HepG2 (cell line): ENCODE measurements around the gene PPP2R1B. TPM values are rescaled to one million over a fixed set of nuclear protein-coding genes. Genes with fewer than 3 reads are reported as not detected.

ENCODE experiments used
- BRD4 ChIP-seq: sonication (generic); formaldehyde crosslinking; IDR thresholded peaks from 2 replicates; pipeline ENCODE4 v1.4.0; 2020; ENCODE audit warnings: missing genetic modification reagents
- FOXC1 ChIP-seq: sonication (generic); formaldehyde crosslinking; IDR thresholded peaks from 2 replicates; pipeline ENCODE4 v1.8.0; 2022; ENCODE audit warnings: mild to moderate bottlenecking, missing genetic modification reagents, borderline replicate concordance
- HMG20A ChIP-seq: IDR thresholded peaks from 2 replicates; pipeline ENCODE4 v1.6.1; 2016; ENCODE audit warnings: borderline replicate concordance
- HOXA5 ChIP-seq: sonication (generic); formaldehyde crosslinking; IDR thresholded peaks from 2 replicates; pipeline ENCODE4 v1.4.0; 2020; ENCODE audit warnings: missing genetic modification reagents
- MEF2D ChIP-seq: sonication (generic); formaldehyde crosslinking; IDR thresholded peaks from 2 replicates; pipeline ENCODE4 v1.5.1; 2020; ENCODE audit warnings: mild to moderate bottlenecking, missing genetic modification reagents
- NCOR1 ChIP-seq: fragments of 200-600 bp; sonication (generic); IDR thresholded peaks from 2 replicates; pipeline ENCODE4 v1.7.0; 2017; ENCODE audit warnings: antibody characterized with exemption, low read length, borderline replicate concordance
- POLR2A ChIP-seq, 2 experiments: IDR thresholded peaks; 2 replicates each; pipeline ENCODE4 v1.6.1; 2011; ENCODE audit warnings: low read depth in 2 of 2, low read length in 2 of 2, mild to moderate bottlenecking in 1 of 2, moderate library complexity in 1 of 2; ENCODE audit not compliant: insufficient read depth in 1 of 2
- PRPF4 ChIP-seq: fragments of 200-400 bp; formaldehyde crosslinking; IDR thresholded peaks from 2 replicates; pipeline ENCODE4 v1.6.1; 2016; ENCODE audit warnings: low read length, low read depth; ENCODE audit not compliant: poor library complexity, severe bottlenecking
- SMARCE1 ChIP-seq: fragments of 450-650 bp; IDR thresholded peaks from 2 replicates; pipeline ENCODE4 v1.6.1; 2017; ENCODE audit warnings: borderline replicate concordance
- SOX13 ChIP-seq, 3 experiments: fragments of 450-650 bp in 1 of 3; sonication (generic) in 1 of 3; formaldehyde crosslinking in 1 of 3; IDR thresholded peaks in 2 of 3; conservative IDR thresholded peaks in 1 of 3; 2 replicates each; pipeline versions ENCODE4 v1.5.0 to v1.6.1; 2016 to 2020; ENCODE audit warnings: antibody characterized with exemption in 1 of 3, mild to moderate bottlenecking in 1 of 3, missing compliant biosample characterization in 1 of 3, missing genetic modification reagents in 1 of 3, moderate library complexity in 1 of 3
- TCF7 ChIP-seq: sonication (generic); IDR thresholded peaks from 2 replicates; pipeline ENCODE4 v1.6.1; 2016; ENCODE audit warnings: antibody characterized with exemption, low read depth
- XRCC5 ChIP-seq: fragments of 200-400 bp; formaldehyde crosslinking; optimal IDR thresholded peaks from 2 replicates; pipeline ENCODE3; 2017; ENCODE audit warnings: mild to moderate bottlenecking, low read length
- ZBTB42 ChIP-seq: sonication (generic); formaldehyde crosslinking; IDR thresholded peaks from 2 replicates; pipeline ENCODE4 v1.5.0; 2020; ENCODE audit warnings: mild to moderate bottlenecking, missing genetic modification reagents
- ZNF124 ChIP-seq: sonication (generic); formaldehyde crosslinking; IDR thresholded peaks from 2 replicates; pipeline ENCODE4 v1.4.0; 2020; ENCODE audit warnings: missing genetic modification reagents
- polyA plus RNA-seq, 8 experiments: library from polyadenylated mRNA; depleted of rRNA in 3 of 8; stranded (reverse) in 7 of 8; unstranded in 1 of 8; fragments of >200 nt; fragmentation: Illumina TruSeq in 4 of 8; extraction: Trizol in 4 of 8; gene quantifications; 2 replicates each; pipeline versions ENCODE4 v1.2.1 to v1.2.3, GENCODE V29; 2011 to 2016; ENCODE audit warnings: low read depth in 4 of 8, missing spikeins in 1 of 8, mixed read lengths in 1 of 8; ENCODE audit not compliant: insufficient read depth in 1 of 8
- total RNA-seq, 5 experiments: library from RNA; depleted of rRNA; stranded (reverse); fragments of >200 nt; fragmentation: Illumina TruSeq; extraction: Trizol; gene quantifications; 2 replicates each; pipeline ENCODE4 v1.2.3, GENCODE V29; 2016; ENCODE audit warnings: low read depth in 1 of 5
- TF ChIP-seq, protein P1 (sequence below): sonication (generic); formaldehyde crosslinking; IDR thresholded peaks from one replicate; pipeline ENCODE4 v1.5.1; 2020; ENCODE audit warnings: mild to moderate bottlenecking, missing genetic modification reagents; ENCODE audit errors: not compliant biosample characterization
- TF ChIP-seq, protein P2 (sequence below): sonication (generic); formaldehyde crosslinking; IDR thresholded peaks from 2 replicates; pipeline ENCODE4 v1.5.0; 2020; ENCODE audit warnings: missing genetic modification reagents
- TF ChIP-seq, protein P3 (sequence below): sonication (generic); formaldehyde crosslinking; IDR thresholded peaks from 2 replicates; pipeline ENCODE4 v1.4.0; 2020; ENCODE audit warnings: missing genetic modification reagents
- TF ChIP-seq, protein P4 (sequence below): sonication (generic); formaldehyde crosslinking; IDR thresholded peaks from 2 replicates; pipeline ENCODE4 v1.5.1; 2020; ENCODE audit warnings: mild to moderate bottlenecking, missing genetic modification reagents, moderate library complexity

PPP2R1B gene
- total and polyA plus RNA-seq, 2 of the 13 experiments (the other 11 are each of a cell fraction or from before 2014, with no cell fraction given) = 22.1 to 56.8 TPM

DNA sequence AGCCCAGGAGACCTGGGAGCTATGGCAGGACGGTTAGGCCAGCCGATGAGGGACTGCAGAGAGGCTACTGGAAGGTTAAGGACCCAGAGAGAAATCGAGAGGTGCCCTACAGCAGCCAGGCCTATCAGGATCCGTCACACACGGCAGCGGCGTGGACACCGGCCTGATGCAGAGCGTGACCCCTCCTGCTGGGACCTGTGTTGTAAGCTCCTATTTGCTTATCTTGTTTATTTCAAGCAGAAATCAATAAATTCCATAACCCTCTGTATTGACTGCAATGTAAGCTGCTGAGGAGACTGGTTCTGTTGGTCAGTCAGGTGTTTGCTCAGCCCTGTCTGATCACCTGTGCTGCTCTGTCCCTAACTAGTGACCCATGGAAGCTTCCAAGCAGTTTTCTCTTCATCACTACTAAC is 39.9 kb downstream of the PPP2R1B start (continued):
- TF ChIP-seq, protein P1, sequence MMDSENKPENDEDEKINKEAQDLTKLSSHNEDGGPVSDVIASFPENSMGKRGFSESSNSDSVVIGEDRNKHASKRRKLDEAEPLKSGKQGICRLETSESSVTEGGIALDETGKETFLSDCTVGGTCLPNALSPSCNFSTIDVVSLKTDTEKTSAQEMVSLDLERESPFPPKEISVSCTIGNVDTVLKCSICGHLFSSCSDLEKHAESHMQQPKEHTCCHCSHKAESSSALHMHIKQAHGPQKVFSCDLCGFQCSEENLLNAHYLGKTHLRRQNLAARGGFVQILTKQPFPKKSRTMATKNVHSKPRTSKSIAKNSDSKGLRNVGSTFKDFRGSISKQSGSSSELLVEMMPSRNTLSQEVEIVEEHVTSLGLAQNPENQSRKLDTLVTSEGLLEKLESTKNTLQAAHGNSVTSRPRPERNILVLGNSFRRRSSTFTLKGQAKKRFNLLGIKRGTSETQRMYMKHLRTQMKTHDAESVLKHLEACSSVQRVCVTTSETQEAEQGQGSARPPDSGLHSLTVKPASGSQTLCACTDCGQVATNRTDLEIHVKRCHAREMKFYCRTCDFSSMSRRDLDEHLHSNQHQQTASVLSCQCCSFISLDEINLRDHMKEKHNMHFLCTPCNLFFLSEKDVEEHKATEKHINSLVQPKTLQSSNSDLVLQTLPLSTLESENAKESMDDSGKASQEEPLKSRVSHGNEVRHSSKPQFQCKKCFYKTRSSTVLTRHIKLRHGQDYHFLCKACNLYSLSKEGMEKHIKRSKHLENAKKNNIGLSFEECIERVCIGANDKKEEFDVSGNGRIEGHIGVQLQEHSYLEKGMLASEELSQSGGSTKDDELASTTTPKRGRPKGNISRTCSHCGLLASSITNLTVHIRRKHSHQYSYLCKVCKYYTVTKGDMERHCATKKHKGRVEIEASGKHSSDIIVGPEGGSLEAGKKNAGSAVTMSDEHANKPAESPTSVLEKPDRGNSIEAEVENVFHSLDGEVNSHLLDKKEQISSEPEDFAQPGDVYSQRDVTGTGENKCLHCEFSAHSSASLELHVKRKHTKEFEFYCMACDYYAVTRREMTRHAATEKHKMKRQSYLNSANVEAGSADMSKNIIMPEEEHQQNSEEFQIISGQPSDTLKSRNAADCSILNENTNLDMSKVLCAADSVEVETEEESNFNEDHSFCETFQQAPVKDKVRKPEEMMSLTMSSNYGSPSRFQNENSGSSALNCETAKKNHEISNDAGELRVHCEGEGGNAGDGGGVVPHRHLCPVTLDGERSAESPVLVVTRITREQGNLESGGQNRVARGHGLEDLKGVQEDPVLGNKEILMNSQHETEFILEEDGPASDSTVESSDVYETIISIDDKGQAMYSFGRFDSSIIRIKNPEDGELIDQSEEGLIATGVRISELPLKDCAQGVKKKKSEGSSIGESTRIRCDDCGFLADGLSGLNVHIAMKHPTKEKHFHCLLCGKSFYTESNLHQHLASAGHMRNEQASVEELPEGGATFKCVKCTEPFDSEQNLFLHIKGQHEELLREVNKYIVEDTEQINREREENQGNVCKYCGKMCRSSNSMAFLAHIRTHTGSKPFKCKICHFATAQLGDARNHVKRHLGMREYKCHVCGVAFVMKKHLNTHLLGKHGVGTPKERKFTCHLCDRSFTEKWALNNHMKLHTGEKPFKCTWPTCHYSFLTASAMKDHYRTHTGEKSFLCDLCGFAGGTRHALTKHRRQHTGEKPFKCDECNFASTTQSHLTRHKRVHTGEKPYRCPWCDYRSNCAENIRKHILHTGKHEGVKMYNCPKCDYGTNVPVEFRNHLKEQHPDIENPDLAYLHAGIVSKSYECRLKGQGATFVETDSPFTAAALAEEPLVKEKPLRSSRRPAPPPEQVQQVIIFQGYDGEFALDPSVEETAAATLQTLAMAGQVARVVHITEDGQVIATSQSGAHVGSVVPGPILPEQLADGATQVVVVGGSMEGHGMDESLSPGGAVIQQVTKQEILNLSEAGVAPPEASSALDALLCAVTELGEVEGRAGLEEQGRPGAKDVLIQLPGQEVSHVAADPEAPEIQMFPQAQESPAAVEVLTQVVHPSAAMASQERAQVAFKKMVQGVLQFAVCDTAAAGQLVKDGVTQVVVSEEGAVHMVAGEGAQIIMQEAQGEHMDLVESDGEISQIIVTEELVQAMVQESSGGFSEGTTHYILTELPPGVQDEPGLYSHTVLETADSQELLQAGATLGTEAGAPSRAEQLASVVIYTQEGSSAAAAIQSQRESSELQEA = no peak
- TF ChIP-seq NCOR1 = peak; percentile 59; the same call in 1 of the 2 replicates
- TF ChIP-seq HOXA5 (CRISPR knock-in tag) = no peak
- peak; percentile 92 for TF ChIP-seq MEF2D
- no peak for TF ChIP-seq XRCC5
- TF ChIP-seq FOXC1 (CRISPR knock-in tag) = peak; percentile 89; the same call in 1 of the 2 replicates
- no peak for TF ChIP-seq BRD4 (CRISPR knock-in tag)
- no peak for TF ChIP-seq POLR2A (IDR thresholded peaks at IDR 0.05; ENCODE audit: insufficient read depth in 1 of 2, low read depth in 2 of 2, low read length in 2 of 2)
- TF ChIP-seq, protein P2, sequence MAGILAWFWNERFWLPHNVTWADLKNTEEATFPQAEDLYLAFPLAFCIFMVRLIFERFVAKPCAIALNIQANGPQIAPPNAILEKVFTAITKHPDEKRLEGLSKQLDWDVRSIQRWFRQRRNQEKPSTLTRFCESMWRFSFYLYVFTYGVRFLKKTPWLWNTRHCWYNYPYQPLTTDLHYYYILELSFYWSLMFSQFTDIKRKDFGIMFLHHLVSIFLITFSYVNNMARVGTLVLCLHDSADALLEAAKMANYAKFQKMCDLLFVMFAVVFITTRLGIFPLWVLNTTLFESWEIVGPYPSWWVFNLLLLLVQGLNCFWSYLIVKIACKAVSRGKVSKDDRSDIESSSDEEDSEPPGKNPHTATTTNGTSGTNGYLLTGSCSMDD (CRISPR knock-in tag) = no peak
- TF ChIP-seq ZBTB42 (CRISPR knock-in tag) = no peak
- TF ChIP-seq TCF7 = no peak; the same call in 1 of the 2 replicates
- TF ChIP-seq ZNF124 = no peak
- peak; percentile 64; the same call in 1 of the 2 replicates for TF ChIP-seq SOX13 (IDR thresholded peaks at IDR 0.05)
- peak in 1 of 2 experiments; percentile 70; a peak in 2 of 4 replicates for TF ChIP-seq SOX13 (CRISPR knock-in tag; conservative IDR thresholded peaks at IDR 0.05 in 1 of 2, IDR thresholded peaks at IDR 0.05 in 1 of 2)
- no peak for TF ChIP-seq PRPF4
- TF ChIP-seq, protein P3, sequence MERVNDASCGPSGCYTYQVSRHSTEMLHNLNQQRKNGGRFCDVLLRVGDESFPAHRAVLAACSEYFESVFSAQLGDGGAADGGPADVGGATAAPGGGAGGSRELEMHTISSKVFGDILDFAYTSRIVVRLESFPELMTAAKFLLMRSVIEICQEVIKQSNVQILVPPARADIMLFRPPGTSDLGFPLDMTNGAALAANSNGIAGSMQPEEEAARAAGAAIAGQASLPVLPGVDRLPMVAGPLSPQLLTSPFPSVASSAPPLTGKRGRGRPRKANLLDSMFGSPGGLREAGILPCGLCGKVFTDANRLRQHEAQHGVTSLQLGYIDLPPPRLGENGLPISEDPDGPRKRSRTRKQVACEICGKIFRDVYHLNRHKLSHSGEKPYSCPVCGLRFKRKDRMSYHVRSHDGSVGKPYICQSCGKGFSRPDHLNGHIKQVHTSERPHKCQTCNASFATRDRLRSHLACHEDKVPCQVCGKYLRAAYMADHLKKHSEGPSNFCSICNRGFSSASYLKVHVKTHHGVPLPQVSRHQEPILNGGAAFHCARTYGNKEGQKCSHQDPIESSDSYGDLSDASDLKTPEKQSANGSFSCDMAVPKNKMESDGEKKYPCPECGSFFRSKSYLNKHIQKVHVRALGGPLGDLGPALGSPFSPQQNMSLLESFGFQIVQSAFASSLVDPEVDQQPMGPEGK (CRISPR knock-in tag) = no peak; the same call in 1 of the 2 replicates
- TF ChIP-seq HMG20A (CRISPR knock-in tag) = peak; percentile 81
- no peak for TF ChIP-seq SMARCE1
- TF ChIP-seq, protein P4, sequence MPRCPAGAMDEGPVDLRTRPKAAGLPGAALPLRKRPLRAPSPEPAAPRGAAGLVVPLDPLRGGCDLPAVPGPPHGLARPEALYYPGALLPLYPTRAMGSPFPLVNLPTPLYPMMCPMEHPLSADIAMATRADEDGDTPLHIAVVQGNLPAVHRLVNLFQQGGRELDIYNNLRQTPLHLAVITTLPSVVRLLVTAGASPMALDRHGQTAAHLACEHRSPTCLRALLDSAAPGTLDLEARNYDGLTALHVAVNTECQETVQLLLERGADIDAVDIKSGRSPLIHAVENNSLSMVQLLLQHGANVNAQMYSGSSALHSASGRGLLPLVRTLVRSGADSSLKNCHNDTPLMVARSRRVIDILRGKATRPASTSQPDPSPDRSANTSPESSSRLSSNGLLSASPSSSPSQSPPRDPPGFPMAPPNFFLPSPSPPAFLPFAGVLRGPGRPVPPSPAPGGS (CRISPR knock-in tag) = no peak
